NB4 (cell line): Measurements from ENCODE around the gene SVOP.

Experiments used
- POLR2A ChIP-seq: IDR thresholded peaks from 2 replicates; pipeline ENCODE4 v1.6.1; 2011; ENCODE audit warnings: mild to moderate bottlenecking; ENCODE audit not compliant: insufficient read length; ENCODE audit errors: extremely low read depth
- TF ChIP-seq, protein P1 (sequence below): IDR thresholded peaks from one replicate; pipeline ENCODE4 v1.5.1; 2012; ENCODE audit warnings: low read depth, low read length

DNA sequence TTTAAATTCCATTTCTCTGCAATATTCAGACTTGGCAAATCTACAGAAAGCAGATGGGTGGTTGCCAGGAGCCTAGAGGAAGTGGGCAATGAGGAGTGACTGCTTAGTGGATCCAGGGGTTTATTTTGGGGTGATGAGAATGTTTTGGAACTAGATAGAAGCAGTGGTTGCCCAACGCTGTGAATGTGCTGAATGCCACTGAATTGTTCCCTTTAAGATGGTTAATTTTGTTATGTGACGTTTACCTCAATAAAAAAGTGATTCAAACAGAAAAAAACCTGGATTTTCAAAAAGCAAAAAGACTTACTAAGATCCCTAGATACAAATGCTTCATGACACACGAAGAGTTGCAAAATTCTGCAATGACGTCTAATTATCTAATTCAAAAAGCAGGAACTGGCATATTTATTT, 106.7 kb downstream of the SVOP start:
- TF ChIP-seq POLR2A, result no peak
- TF ChIP-seq, protein P1, sequence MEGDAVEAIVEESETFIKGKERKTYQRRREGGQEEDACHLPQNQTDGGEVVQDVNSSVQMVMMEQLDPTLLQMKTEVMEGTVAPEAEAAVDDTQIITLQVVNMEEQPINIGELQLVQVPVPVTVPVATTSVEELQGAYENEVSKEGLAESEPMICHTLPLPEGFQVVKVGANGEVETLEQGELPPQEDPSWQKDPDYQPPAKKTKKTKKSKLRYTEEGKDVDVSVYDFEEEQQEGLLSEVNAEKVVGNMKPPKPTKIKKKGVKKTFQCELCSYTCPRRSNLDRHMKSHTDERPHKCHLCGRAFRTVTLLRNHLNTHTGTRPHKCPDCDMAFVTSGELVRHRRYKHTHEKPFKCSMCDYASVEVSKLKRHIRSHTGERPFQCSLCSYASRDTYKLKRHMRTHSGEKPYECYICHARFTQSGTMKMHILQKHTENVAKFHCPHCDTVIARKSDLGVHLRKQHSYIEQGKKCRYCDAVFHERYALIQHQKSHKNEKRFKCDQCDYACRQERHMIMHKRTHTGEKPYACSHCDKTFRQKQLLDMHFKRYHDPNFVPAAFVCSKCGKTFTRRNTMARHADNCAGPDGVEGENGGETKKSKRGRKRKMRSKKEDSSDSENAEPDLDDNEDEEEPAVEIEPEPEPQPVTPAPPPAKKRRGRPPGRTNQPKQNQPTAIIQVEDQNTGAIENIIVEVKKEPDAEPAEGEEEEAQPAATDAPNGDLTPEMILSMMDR, result no peak
